Panc1 (cell line): Measurements from ENCODE around the gene RNASE1.

Experiments
- POLR2AphosphoS5 ChIP-seq: IDR thresholded peaks from 2 replicates; pipeline ENCODE4 v1.6.1; 2012; ENCODE audit warnings: mild to moderate bottlenecking, low read depth, low read length, moderate library complexity
- TCF7L2 ChIP-seq: IDR thresholded peaks from 2 replicates; pipeline ENCODE4 v1.6.1; 2011; ENCODE audit warnings: mild to moderate bottlenecking, low read depth, low read length, inconsistent platforms
- TF ChIP-seq, protein P1 (sequence below): fragments of 450-650 bp; IDR thresholded peaks from 2 replicates; pipeline ENCODE4 v1.5.1; 2017; ENCODE audit warnings: mild to moderate bottlenecking

GRCh38 chr14:20801726-20802125 lies 918 bp downstream of the RNASE1 start:
- no peak for TF ChIP-seq POLR2AphosphoS5
- TF ChIP-seq, protein P1, sequence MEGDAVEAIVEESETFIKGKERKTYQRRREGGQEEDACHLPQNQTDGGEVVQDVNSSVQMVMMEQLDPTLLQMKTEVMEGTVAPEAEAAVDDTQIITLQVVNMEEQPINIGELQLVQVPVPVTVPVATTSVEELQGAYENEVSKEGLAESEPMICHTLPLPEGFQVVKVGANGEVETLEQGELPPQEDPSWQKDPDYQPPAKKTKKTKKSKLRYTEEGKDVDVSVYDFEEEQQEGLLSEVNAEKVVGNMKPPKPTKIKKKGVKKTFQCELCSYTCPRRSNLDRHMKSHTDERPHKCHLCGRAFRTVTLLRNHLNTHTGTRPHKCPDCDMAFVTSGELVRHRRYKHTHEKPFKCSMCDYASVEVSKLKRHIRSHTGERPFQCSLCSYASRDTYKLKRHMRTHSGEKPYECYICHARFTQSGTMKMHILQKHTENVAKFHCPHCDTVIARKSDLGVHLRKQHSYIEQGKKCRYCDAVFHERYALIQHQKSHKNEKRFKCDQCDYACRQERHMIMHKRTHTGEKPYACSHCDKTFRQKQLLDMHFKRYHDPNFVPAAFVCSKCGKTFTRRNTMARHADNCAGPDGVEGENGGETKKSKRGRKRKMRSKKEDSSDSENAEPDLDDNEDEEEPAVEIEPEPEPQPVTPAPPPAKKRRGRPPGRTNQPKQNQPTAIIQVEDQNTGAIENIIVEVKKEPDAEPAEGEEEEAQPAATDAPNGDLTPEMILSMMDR = no peak
- TF ChIP-seq TCF7L2 = no peak
